ENCODE results near the gene FSD1.

DNA sequence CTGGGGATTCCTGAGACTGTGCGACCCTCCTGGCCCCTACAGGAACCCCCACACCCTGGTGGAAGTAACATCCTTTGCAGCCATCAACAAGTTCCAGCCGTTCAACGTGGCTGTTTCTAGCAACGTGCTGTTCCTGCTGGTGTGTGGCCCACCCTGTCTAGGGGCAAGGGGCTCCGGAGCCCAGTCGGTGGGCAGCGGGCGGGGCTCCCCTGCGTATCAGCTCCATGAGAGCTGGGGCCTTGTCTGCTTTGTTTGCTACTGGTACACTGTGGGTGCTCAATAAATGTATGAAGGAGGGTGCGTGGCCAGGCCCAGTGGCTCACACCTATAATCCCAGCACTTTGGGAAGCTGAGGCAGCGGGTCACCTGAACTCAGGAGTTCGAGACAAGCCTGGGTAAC lies 49.9 kb downstream of the FSD1 start:
- TF ChIP-seq, protein P1, sequence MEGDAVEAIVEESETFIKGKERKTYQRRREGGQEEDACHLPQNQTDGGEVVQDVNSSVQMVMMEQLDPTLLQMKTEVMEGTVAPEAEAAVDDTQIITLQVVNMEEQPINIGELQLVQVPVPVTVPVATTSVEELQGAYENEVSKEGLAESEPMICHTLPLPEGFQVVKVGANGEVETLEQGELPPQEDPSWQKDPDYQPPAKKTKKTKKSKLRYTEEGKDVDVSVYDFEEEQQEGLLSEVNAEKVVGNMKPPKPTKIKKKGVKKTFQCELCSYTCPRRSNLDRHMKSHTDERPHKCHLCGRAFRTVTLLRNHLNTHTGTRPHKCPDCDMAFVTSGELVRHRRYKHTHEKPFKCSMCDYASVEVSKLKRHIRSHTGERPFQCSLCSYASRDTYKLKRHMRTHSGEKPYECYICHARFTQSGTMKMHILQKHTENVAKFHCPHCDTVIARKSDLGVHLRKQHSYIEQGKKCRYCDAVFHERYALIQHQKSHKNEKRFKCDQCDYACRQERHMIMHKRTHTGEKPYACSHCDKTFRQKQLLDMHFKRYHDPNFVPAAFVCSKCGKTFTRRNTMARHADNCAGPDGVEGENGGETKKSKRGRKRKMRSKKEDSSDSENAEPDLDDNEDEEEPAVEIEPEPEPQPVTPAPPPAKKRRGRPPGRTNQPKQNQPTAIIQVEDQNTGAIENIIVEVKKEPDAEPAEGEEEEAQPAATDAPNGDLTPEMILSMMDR (IDR thresholded peaks at IDR 0.05; ENCODE audit: poor library complexity, severe bottlenecking): no peak
- TF ChIP-seq POLR2AphosphoS5 (IDR thresholded peaks at IDR 0.05) (no peak), EP300 (conservative IDR thresholded peaks at IDR 0.05; ENCODE audit: poor library complexity, severe bottlenecking) (no peak)
